Measurements from ENCODE around the gene PTH1R.

DNA sequence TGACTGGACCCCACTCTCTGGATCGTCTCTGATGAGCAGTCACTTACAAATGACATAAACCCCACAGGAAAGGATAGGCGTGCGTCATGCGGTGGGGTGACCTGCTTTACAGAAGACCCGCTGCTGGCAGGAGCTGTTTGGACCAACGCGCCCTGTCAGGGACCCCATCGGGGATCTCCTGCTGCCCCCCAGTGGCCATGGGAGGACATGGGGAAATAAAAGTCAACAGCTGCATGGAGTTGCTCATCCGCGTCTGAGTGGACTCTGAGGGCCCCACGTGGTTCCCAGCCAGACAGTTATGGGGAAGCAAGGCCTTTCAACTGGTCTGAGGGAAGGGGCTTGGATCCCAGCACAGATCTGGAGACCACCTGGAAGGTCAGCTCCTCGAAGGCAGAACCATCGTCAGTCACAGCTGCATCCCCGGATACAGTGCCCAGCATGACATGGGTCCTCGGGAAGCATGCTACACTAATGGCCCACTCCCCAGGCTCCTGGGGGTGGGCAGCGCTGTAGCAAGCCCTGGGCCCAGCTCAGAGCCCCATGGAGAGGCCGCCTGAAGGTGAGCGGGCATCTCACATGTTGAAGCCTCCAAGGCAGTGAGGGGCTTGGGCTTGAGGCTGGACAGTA is 32.1 kb downstream of the PTH1R start:
- TF ChIP-seq POLR2AphosphoS5 (IDR thresholded peaks at IDR 0.05; ENCODE audit: low read depth, low read length) (no peak), POLR2A (IDR thresholded peaks at IDR 0.05; ENCODE audit: low read depth, low read length) (no peak), TAF1 (IDR thresholded peaks at IDR 0.05; ENCODE audit: low read depth, low read length) (no peak), POU2F2 (IDR thresholded peaks at IDR 0.05; ENCODE audit: low read depth, low read length) (no peak)
